Erythroblast (primary cell): ENCODE measurements around the gene CD7.

Source experiments
- GATA1 ChIP-seq: IDR thresholded peaks from 2 replicates; pipeline ENCODE4 v1.6.1; 2011; ENCODE audit warnings: low read depth, mild to moderate bottlenecking, control low read depth, low read length, moderate library complexity
- POLR2A ChIP-seq: IDR thresholded peaks from 2 replicates; pipeline ENCODE4 v1.6.1; 2011; ENCODE audit warnings: mild to moderate bottlenecking, low read length

- TF ChIP-seq POLR2A = no peak
- no peak for TF ChIP-seq GATA1
Observed at GRCh38 chr17:82343560-82343959, 26.2 kb upstream of the CD7 start.
